Measurements from ENCODE around the gene BMPR2. TPM values are rescaled to one million over a fixed set of nuclear protein-coding genes. Genes with fewer than 3 reads are reported as not detected.
A peak's percentile ranks its signal among the peaks of the same experiment; 100 is the strongest.

The BMPR2 gene
- total and polyA plus RNA-seq, 2 donors (not counting 1 experiment from before 2014, with no cell fraction given): 3.1 to 24.6 TPM

- H3K9me3 ChIP-seq (ENCODE audit: control extremely low read depth in 1 of 3, control insufficient read depth in 2 of 3, insufficient read depth in 1 of 3, low read length in 2 of 3): no peaks in the 10 kb centered on the region
- H3K79me2 ChIP-seq (ENCODE audit: control insufficient read depth, insufficient read depth, low read length): no peaks in the 10 kb centered on the region
- H3K4me3 ChIP-seq (ENCODE audit: control extremely low read depth in 1 of 5, extremely low read depth in 1 of 5, insufficient read depth in 1 of 5, low read depth in 2 of 5, low read length in 4 of 5): peak overlapping the region in 1 of 5 experiments; percentile 38
- H4K20me1 ChIP-seq (ENCODE audit: control insufficient read depth, insufficient read depth, low read length, poor library complexity, severe bottlenecking): no peaks in the 10 kb centered on the region
- H3K9ac ChIP-seq (ENCODE audit: low read length): peak overlapping the region; percentile 51
- peak overlapping the region; percentile 71 for H3K4me2 ChIP-seq (replicated peaks; ENCODE audit: low read depth, low read length, poor library complexity, severe bottlenecking)
- peaks cover 33 to 39% of the 10 kb centered on the region in 2 donors for H3K4me1 ChIP-seq (ENCODE audit: control insufficient read depth in 2 of 2, insufficient read depth in 2 of 2, low read length in 2 of 2)
- TF ChIP-seq EZH2 (IDR thresholded peaks at IDR 0.05; ENCODE audit: borderline replicate concordance, insufficient read depth, low read depth, low read length, poor library complexity, severe bottlenecking): no peak
- no peak for TF ChIP-seq CTCF (IDR thresholded peaks at IDR 0.05)
- no CpG with 5 or more reads among the region's 2 CpGs for WGBS (ENCODE audit: insufficient coverage)
- Mint-ChIP-seq H3K9me3 (ENCODE audit: insufficient read depth) (no peaks in the 10 kb centered on the region), H3K27ac (peak overlapping the region; percentile 92), H3K4me3 (peak overlapping the region; percentile 83), H3K4me1 (peaks cover 37% of the 10 kb centered on the region), H3K27me3 (no peaks in the 10 kb centered on the region)
- no peaks in the 10 kb centered on the region for H3K36me3 ChIP-seq (replicated peaks in 1 of 2; ENCODE audit: control extremely low read depth in 1 of 2, control insufficient read depth in 1 of 2, extremely low read depth in 1 of 2, insufficient read depth in 2 of 2, low read length in 1 of 2)
- CTCF ChIA-PET: interaction anchor here (0.9 kb wide), 1 partner anchor 262 kb away, joined by 4 read pairs; no protein-coding TSS in a partner anchor
- ATAC-seq (ENCODE audit: low read depth) (peak; percentile 70), DNase-seq (peak; percentile 56)
- peak overlapping the region; percentile 51 to 56 for H3K27ac ChIP-seq (ENCODE audit: low read length in 2 of 2)
- peak overlapping the region; percentile 69 for H2AFZ ChIP-seq (ENCODE audit: insufficient read depth, low read depth, low read length, poor library complexity, severe bottlenecking)
- POLR2A ChIA-PET: interaction anchor here (0.6 to 1.2 kb wide), 4 partner anchors 26 to 125 kb away, joined by 3 to 4 read pairs (median 3); partner anchors contain the start of gene FAM117B
- H3K27me3 ChIP-seq (replicated peaks in 1 of 4; ENCODE audit: control extremely low read depth in 1 of 4, control insufficient read depth in 3 of 4, insufficient read depth in 4 of 4, low read length in 3 of 4): no peaks in the 10 kb centered on the region
- intact Hi-C loops (cut with micrococcal nuclease): loop anchor here (2.0 kb wide), 1 partner anchor 17 kb away; no protein-coding TSS in a partner anchor
Measured at GRCh38 chr2:202608142-202608852, 232.2 kb downstream of the BMPR2 start.
